GM10266 (cell line): ENCODE measurements around the gene MTMR6.
A peak's percentile ranks its signal among the peaks of the same experiment; 100 is the strongest.

Experiments used
- DNase-seq: peaks from one replicate; pipeline ENCODE4 v3.0.0; 2012; ENCODE audit errors: extremely low spot score
- TF ChIP-seq, protein P1 (sequence below): IDR thresholded peaks from 2 replicates; pipeline ENCODE4 v1.5.1; 2012; ENCODE audit warnings: mild to moderate bottlenecking, low read depth; ENCODE audit not compliant: control insufficient read depth, insufficient read depth; ENCODE audit errors: missing control alignments

MTMR6 gene

DNA sequence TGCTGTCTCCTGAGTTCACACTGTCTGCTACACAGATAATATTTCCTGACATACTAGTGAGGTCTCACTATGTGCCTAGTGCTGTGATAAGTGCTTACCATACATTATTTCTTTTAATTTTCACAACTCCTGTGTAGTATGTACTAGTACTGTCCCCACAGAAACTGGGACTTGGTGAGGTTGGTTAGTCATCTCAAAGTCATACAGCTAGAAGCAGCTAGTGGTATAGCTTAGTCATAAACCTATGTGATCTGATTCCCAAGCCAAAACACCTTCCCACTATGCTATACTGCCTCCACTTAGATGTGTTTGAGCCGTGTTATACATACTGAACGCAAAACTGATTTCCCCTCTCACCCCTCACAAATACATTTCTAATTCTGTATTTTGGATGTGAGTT is 10.5 kb downstream of the MTMR6 start:
- TF ChIP-seq, protein P1, sequence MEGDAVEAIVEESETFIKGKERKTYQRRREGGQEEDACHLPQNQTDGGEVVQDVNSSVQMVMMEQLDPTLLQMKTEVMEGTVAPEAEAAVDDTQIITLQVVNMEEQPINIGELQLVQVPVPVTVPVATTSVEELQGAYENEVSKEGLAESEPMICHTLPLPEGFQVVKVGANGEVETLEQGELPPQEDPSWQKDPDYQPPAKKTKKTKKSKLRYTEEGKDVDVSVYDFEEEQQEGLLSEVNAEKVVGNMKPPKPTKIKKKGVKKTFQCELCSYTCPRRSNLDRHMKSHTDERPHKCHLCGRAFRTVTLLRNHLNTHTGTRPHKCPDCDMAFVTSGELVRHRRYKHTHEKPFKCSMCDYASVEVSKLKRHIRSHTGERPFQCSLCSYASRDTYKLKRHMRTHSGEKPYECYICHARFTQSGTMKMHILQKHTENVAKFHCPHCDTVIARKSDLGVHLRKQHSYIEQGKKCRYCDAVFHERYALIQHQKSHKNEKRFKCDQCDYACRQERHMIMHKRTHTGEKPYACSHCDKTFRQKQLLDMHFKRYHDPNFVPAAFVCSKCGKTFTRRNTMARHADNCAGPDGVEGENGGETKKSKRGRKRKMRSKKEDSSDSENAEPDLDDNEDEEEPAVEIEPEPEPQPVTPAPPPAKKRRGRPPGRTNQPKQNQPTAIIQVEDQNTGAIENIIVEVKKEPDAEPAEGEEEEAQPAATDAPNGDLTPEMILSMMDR = no peak

DNA sequence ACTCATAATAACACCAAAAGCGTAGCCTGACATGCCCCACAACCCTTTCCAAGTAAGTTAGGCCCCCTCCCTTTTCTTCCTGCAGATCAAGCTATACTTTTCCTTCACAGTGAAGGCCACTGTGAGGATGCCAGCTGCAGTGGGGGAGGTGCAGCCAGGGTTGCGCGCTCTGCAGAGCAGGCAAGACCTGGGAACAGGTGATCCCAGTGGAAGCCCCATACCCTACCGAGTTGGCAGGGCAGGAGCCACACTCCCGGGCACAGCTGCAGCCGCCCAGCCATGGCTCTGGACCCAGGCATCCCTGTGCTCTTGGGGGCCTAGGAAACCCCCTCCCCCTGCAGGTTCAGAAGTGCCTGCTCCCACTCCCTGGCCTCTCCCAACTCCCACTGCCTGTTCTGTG is 18.7 kb downstream of the MTMR6 start:
- DNase-seq = no peak
- TF ChIP-seq, protein P1 = no peak

More for the DNA sequence above, 10.5 kb downstream of the MTMR6 start:
- DNase-seq = no peak

DNA sequence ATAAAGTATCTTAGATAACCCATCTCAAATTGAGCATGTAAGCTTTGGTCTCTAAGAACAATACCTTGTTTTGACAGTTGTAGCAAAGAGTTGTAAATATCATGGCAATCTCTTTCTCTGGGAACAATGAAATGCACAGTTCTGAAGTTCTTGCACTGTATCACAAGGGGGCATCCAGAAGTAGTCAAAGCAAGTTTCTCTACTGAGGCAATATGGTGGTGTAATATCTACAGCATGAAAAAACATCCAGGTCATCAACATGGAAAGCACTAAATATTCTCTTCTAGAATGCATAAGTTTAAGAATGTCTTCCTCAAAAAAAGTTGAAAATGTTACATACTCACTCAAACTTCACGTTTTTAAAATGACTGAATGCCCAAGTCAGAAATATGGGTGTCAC is 19.6 kb downstream of the MTMR6 start:
- DNase-seq = no peak
- TF ChIP-seq, protein P1 = peak; percentile 31

DNA sequence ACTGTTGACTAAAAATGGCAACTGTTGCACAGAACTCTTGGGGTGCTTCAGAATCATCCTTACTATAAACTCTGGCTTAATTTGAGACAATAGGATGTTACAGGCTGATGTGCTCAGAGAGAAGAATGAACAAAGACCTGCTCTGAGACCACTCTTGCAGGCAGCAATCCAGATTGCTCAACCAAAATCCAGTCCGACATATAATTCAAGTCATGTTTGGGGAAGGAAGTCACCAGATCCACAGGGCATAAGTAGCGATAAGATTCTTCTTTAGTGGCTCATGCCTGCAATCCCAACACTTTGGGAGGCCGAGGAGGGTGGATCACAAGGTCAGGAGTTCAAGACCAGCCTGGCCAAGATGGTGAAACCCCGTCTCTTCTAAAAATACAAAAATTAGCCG is 20.6 kb downstream of the MTMR6 start:
- no peak for DNase-seq
- TF ChIP-seq, protein P1 = no peak

DNA sequence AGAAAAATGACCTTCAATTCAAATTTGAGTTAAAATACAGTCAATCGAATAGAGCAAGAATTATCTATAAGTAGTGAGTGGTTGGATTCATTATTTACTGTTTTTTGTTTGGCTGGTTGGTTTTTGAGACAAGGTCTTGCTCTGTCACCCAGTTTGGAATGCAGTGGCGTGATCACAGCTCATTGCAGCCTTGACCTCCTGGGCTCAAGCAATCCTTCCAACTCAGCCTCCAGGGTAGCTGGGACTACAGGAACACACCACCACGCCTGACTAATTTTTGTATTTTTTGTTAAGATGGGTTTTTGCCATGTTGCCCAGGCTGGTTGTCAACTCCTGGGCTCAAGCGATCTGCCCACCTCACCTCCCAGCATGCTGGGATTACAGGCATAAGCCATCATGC is 25.0 kb downstream of the MTMR6 start:
- no peak for DNase-seq
- TF ChIP-seq, protein P1 = no peak

DNA sequence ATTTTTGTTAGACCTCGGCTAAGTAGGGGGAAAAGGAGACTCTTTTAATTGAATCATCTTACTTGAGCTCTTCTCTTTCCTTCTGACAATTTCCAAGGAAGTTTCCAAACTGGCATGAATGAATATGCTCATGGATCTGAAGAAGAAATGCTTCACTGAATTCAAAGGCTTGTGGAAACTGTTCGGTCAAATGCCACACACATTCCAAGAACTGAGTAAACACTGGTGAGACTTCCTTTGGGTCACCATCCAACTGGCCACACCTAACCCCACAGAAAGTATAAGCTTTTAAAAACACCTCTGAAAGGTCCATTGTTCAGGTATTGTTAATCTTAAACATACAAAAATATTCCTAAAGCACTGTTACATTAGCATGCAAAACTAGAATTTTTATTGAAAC is 33.6 kb downstream of the MTMR6 start:
- DNase-seq = no peak
- TF ChIP-seq, protein P1 = no peak

DNA sequence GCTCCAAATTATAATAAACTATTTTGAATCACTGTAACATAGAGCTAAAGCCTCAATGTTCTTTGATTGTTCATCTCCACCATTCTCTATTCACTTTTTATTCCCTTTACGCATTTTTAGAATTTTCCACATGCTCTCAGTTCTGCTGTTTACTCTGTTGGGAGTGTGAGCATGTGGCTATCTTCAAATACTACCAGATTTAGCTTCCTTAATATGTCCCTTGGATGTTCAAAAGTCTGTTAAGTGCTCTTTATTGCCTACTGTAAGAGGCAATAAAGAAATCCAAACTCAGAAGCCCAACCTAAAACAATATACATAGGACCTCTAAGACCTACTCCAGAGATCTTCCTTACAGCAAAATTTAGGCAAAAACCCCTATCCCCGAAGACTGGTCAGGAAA is 34.5 kb downstream of the MTMR6 start:
- TF ChIP-seq, protein P1 = no peak
- DNase-seq = no peak
